Amniotic stem cell (primary cell): ENCODE data around the gene LCNL1.

Experiments used
- DNase-seq: peaks from one replicate; lab custom pipeline; 2025; lab: John Stamatoyannopoulos, UW

LCNL1 gene

DNA sequence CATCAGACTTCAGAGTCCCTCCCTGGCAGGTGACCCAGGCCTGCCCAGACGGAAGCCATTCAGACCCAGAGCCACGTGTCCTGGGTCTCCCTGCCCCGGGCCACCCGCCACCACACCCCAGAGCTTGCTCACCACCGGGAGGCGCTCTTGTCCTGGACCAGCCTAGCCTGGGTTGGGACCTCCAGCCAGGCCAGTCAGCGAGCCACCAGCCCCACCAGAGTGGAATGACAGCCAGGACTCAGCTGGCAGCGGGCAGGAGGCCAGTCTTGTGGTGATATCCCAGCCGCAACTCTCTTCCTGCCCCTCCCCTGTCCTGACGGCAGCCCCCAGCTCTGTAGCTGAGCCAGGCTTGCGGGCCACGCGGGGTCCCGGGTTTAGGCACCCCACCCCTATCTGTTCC is 7.1 kb upstream of the LCNL1 start:
- DNase-seq = no peak

- no peak for DNase-seq
These were observed 5.6 kb upstream of the LCNL1 start, which contains the start of gene PTGDS for GRCh38 chr9:136977223-136977622. Gene PTGDS (plus strand): TSS chr9:136977504. CDS start chr9:136977579, 75 bp downstream.

GRCh38 chr9:136977649-136978072 is 5.1 kb upstream of the LCNL1 start:
- no peak for DNase-seq

GRCh38 chr9:136978073-136978864 is 4.5 kb upstream of the LCNL1 start:
- no peak for DNase-seq

GRCh38 chr9:136978865-136979544 is 3.8 kb upstream of the LCNL1 start:
- no peak for DNase-seq

- no peak for DNase-seq
These were observed 2.8 kb upstream of the LCNL1 start for GRCh38 chr9:136979769-136980587.

DNA sequence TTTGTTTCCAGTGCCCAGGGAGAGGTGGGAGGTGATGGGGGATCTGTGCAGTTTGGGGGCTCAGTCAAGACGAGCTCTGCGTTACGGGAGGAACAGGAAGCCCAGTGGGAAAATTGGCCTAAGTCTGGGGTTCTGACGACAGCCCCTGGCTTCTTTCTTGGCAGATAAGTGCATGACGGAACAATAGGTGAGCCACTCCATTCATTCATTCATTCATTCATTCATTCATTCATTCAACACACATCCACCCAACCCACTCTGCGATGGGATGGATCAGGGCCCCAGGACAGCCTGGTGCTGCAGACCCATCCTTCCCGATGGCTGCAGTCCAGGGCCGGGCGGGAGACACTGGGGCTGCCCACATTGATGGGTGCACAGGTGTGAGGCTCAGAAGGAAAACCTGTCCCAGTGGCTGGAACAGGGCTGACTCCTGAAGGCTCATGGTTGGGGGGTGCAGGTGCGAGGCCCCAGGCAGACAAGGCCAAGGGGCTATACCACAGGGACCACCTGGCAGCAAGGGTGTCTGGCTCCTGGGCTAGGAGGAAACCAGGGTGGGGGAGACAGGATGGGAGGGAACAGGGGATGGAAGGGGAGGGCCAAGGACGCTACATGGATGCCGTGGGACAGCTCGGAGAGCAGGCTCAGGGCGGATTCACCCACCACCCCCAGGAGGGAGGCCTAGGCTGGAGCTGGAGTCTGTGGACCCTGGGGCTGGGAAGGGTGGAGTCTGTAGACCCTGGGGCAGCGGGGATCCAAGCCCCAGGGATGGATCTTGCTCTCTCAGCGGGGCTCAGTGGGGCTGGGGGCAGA is 1.9 kb upstream of the LCNL1 start:
- DNase-seq = no peak

- no peak for DNase-seq
These were observed 1.1 kb upstream of the LCNL1 start for GRCh38 chr9:136981588-136982231.

- DNase-seq = no peak
These were observed 374 bp downstream of the LCNL1 start for GRCh38 chr9:136983167-136983566.

DNA sequence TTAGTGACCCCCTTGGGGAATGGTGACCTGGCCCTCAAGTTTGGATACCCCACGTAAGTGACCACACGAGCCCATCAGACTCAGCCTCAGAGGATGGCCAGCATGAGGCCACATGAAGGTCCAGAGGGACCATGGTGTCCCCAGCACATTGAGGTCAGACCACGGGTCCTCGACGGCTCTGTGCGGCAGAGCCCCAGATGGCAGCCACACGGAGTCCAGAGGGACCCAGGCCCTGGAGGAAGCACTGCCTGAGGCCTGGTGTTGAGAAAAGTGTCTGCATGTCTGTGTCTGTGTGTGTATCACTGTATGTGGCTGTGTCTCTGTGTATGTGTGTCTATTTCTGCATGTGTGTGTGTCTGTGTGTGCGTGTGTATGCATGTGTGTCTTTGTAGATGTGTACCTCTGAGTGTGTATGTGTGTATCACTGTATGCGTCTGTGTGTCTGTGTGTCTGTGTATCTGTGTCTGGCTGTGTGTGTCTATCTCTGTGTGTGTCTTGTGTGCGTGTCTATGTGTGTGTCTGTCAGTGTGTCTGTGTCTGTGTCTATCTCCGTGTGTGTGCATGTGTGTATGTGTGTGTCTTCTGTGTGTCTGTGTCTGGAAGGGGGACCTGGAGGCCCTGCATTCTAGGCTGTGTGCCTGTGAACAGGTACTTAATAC is 992 bp downstream of the LCNL1 start:
- DNase-seq = no peak

DNA sequence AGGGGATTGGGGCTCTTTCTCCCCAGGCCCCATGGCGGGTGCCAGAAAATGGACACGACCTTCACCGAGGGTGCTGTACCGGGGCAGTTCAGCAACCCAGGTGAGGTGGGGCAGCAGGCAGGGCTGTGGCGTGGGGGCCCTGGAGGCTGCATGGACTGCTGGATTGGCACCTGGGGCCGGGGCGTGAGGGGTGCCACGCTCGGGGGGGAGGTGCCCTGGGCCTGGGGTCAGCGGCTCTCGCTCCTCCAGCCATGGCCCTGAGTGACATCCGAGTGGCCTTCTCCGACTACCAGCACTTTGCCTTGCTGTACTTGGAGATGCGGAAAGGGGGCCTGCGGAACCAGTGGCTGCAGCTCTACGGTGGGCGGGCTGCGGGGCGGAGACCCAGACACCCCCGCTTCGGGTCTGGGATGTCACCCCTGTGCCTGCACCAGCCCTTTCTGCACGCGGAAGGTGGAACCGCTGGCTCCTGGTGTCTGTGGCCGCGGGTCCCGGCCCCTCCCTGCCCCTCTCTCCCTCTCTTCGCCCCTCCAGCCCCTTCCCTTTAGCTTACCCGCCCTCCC is 1.8 kb downstream of the LCNL1 start:
- no peak for DNase-seq

GRCh38 chr9:136985027-136985602 is 2.3 kb downstream of the LCNL1 start:
- DNase-seq = no peak

GRCh38 chr9:136985853-136986252 is 3.1 kb downstream of the LCNL1 start:
- DNase-seq = no peak

GRCh38 chr9:136988872-136989271 is 6.1 kb downstream of the LCNL1 start:
- no peak for DNase-seq

DNA sequence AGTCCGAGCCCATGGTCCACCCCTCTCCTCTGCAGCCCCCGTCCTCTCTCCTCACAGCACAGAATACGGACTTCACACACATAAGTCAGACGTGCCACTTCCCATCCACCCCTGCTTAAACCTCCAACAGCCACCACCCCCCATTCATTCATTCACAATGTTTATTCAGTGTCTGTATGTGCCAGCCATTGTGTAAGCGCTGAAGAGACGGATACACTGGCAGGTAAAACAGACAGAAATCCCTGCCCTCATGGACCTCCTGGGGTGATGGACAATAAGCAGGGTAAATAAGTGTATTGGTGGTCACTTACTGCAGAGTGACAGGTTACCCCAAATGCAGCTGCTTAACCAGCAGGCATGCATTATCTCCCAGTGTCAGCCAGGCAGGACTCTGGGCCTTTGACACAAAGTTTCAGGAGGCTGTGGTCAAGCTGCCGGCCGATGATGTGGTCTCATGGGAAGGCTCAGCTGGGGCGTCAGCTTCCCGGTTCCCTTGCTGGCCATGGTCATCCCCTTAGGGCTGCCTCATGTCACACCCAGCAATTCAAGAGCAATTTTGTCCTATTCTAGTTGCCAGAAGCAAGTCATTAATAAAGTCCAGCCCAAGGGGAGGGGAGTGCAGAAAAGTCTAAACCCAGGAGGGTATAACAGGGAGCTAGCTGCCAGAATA is 7.6 kb downstream of the LCNL1 start:
- no peak for DNase-seq

GRCh38 chr9:136991993-136992818 is 9.4 kb downstream of the LCNL1 start, which contains the start of gene PAXX:
Gene PAXX (plus strand): TSS chr9:136992422. CDS start chr9:136992444, 22 bp downstream.
- DNase-seq = peak; percentile 63

DNA sequence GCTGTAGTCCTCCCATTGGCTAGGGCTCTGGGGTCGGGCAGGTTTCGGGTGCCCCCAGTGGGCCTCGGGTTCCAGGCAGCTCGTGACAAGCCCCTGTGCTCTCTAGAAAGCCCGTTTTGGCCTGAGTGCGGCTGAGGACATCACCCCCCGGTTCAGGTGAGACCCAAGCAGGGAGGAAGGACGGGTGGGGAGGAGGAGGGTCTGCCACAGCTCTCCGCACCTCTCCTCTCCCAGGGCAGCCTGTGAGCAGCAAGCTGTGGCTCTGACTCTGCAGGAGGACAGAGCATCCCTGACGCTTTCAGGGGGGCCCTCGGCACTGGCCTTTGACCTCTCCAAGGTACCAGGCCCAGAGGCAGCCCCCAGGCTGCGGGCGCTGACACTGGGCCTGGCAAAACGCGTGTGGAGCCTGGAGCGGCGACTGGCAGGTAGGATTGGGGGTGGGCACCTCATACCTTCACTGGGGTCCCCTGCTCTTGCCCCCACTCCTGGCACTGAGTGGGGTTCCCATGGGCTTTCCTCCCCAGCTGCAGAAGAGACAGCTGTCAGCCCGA is 10.1 kb downstream of the LCNL1 start:
- DNase-seq = no peak
